Measurements from ENCODE around the gene NDC1. TPM values are rescaled to one million over a fixed set of nuclear protein-coding genes. Genes with fewer than 3 reads are reported as not detected.
A peak's percentile ranks its signal among the peaks of the same experiment; 100 is the strongest.
"Not testable (repeated sequence)": the region's sequence is repeated elsewhere in the genome, so short reads cannot be mapped to it uniquely, and the experiment has no call there.

Gene NDC1
- total RNA-seq, 1 experiment from 2014 or later, result 48.1 TPM

DNA sequence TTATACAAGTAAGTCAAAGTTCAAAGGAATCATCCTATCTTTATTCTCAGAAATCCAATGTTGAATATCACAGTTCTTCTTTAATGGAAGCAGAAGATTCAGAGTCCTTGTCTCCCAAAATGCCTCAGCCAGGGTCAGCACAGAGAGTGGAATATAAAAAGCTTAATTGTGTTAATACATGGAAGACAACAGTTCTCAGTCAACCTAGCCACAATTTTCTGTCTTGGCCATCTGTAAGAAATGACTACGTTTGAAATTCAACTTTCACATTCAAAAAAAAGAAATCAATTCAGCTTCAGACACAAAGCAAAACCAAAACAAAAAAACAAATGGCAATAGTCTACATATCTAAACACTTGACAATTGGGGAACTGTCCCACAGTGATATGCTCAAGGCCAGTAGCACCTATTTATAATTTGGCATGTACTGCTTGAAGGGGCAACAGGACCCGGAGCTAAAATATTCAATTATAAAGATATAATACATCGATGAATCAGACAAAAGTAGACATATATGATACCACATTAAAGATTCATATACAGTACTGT lies 71.8 kb downstream of the NDC1 start:
- DNase-seq (ENCODE audit: low read depth), result no peak

DNA sequence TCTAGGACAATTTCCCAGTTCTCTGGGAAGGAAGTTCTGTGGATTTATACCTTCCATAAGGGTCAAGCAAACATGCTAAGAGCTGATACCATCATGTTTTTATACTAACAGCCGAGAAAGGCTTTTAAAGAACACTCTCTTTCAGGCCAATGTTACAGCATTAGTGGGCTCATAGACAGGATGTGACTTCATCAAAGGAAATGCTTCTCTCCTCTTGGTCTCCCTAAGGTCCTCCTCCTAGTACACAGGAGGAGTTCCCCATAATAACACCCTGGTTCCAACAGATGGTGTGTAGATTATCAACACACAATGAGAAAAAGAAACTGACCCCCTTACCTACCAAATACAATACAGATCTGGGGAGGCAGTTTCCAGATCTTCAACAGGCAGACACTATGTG lies 72.4 kb downstream of the NDC1 start:
- DNase-seq (ENCODE audit: low read depth), result peak; percentile 73

DNA sequence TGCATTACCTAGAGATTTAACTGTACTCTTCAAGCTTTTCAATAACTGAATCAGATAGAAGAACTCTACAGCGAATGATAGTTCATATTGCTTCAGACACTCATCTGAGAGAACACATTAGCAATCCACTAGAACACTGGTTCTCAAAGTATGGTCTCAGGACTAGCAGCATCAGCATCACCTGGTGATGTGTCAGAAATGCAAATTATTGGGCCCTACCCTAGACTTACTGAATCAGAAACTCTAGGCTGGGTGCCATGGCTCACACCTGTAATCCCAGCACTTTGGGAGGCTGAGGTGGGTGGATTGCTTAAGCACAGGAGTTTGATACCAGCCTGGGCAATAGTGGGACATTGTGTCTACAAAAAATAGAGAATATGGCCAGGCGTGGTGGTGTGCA lies 74.2 kb downstream of the NDC1 start:
- DNase-seq (ENCODE audit: low read depth), result no peak

DNA sequence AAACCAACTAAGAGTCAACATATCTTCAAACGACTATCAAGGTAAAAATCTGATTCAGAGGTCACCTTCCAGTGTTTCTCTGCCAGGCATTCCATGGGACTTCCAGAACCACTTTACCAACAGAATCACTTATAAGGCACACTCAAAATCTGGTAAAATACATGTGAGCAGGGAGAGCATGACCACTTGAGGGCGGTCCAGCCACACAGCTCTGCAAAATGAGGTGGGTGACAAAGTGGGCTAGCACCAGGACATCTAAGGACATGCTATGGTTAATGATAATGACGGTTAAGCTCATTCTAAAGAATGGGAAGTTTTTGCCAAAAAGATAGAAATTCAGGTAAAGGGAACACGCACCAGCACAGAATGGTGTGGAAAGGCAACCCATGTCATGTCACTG lies 74.6 kb downstream of the NDC1 start:
- no peak for DNase-seq (ENCODE audit: low read depth)

DNA sequence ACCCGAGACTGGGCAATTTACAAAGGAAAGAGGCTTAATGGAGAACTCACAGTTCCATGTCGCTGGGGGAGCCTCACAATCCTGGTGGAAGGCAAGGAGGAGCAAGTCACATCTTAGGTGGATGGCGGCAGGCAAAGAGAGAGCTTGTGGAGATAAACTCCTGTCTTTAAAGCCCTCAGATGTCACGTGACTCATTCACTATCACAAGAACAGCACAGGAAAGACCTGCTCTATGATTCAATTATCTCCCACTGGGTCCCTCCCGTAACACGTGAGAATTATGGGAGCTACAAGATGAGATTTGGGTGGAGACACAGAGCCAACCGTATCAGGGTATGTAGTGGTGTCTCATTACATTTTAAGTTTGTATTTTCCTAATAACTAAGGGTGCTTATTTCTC lies 77.6 kb downstream of the NDC1 start:
- DNase-seq (ENCODE audit: low read depth), result not testable (repeated sequence)

DNA sequence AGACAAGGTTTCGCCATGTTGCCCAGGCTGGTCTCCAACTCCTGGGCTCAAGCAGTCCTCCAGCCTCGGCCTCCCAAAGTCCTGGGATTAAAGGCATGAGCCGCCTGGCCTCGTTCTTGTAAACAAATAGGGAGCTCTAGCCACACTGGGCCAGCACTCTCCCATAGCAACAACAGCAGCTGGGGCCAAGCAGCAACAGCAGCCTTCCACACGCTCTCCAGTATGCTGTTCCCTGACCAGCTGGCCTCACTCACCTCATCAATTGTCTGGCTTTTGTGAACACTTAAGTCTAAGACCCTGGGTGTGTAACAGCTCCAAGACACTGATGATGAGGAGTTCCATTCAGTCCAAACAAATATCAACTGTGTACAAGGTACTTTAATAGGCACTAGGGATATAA lies 82.2 kb downstream of the NDC1 start:
- no peak for DNase-seq (ENCODE audit: low read depth)

DNA sequence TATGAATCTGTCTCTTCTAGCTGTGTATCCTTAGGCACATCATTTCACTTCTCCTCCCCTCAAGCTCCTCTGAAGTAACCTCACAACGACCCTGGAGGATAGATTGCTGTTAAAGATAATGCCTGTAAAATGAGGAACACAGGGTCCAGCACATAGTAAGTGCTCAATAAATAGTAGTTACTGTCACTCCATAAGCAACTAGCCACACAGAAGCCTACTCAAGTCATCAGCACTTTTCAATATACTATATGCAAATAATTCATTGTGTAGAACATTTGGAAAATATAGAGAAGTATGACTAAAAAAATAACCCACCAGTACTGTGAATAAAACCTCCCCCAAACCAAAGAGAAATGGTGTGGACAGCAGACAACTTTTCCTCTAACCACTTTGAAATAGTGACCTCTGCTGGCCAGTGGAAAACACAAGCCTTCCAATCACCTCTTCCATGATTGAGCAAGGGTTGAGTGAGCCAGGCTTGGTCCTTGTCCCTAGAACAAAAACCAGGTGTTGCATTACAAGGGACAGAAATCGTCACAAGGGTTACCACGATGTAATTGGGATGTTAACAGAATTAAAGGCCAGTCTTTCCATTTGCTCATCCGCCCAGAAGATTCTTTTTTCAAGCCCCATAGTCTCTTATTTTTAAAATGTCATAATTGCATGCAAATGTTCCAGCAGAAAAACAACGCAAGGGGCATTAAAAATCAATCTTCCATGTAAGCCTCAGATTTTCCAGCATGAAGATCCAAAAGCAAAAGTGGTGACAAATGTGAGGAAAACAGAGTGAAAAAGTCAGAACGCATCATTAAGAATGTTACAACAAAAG lies 83.4 kb downstream of the NDC1 start:
- peak; percentile 74 for DNase-seq (ENCODE audit: low read depth)

DNA sequence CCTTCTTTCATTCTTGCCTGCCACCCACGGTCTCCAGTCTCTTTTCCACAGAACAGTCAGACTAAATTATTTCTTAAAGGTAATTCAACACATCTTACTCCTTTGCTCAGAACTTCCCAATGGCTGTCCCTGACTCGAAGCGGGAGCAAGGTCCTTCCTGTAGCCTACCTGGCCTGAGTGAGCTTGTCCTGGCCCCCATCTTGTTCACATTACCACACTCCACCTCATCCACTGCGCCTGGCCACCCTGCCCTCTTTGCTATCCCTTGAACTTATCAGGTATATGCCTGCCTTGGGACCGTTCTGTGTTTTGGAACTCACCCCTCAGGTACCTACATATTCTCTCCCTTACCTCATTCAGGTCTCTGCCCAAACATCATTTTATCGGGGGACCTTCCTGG lies 85.8 kb downstream of the NDC1 start:
- DNase-seq (ENCODE audit: low read depth), result no peak

DNA sequence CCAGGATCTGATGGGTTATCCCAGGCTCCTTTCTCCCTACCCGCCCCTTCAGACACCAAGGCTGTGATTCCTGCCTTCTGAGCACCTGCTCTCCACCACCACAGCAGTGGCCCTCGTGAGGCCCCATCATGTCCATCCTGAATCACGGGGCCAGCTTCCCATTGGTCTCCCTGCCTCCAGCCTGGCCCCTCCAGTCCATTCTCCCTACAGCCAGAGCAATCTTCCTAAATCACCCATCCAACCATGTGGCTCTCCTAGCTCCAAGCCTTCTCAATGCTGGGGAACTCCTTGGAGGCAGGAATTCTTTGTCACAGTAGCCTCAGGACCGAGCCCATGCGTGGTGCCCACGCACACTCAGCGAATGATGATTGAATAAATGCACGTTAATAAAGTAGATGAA lies 90.3 kb downstream of the NDC1 start:
- no peak for DNase-seq (ENCODE audit: low read depth)

DNA sequence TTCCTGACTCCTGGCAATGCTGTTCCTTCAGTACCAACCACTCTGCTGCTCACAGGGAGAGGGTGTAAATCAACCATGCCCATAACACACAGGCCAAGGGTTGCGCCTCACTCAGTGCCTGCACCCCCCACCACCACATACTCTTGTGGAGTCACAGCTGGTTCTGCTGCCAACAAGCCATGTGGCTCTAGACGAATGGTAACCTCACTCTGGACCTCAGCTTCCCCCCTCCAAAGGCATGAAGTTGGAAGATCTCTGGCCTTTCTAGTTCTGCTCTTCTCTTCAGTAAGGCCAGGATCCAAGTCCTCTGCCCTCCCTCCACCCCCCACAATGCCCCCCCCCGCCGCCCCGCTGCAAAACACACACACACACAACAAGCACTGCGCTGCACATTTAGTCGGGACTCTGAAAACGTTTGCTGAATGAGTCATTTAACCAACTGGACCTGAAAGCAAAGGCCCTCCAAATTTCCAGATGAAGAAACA lies 97.4 kb downstream of the NDC1 start:
- peak; percentile 91 for DNase-seq (ENCODE audit: low read depth)

DNA sequence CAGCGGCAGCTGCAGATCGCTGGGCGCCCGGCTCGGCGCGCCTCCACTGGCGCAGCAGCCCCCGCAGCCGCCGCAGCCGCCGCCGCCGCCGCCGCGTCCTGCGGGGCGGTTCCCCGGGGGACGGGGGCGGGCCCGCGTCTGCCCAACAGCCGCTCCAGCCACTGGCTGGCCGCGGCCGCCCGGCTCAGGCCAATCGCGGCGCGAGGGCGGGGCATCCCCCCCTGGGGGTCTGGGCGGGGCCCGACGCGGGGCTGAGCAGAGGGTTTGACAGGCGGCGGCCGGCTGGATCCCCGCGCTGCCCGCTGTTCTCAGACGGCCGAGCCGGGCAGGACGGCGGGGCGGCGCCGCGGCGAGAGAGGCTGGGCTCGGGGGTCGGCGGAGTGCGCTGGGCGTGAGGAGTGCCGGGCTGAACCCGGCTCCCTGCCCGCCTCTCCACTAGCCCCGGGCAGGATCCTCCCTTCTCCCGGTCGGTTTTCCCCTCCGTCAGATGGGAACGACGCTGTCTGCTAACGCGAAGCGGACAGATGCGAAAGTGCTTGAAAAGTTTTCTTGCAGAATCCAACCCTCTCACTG lies 98.9 kb downstream of the NDC1 start, which contains the start of gene GLIS1:
Gene GLIS1 (minus strand): TSS at position 56 of the 573 bp plus-strand sequence. CDS start 1,100 bp downstream, outside the sequence.
- peak; percentile 87 for DNase-seq (ENCODE audit: low read depth)

DNA sequence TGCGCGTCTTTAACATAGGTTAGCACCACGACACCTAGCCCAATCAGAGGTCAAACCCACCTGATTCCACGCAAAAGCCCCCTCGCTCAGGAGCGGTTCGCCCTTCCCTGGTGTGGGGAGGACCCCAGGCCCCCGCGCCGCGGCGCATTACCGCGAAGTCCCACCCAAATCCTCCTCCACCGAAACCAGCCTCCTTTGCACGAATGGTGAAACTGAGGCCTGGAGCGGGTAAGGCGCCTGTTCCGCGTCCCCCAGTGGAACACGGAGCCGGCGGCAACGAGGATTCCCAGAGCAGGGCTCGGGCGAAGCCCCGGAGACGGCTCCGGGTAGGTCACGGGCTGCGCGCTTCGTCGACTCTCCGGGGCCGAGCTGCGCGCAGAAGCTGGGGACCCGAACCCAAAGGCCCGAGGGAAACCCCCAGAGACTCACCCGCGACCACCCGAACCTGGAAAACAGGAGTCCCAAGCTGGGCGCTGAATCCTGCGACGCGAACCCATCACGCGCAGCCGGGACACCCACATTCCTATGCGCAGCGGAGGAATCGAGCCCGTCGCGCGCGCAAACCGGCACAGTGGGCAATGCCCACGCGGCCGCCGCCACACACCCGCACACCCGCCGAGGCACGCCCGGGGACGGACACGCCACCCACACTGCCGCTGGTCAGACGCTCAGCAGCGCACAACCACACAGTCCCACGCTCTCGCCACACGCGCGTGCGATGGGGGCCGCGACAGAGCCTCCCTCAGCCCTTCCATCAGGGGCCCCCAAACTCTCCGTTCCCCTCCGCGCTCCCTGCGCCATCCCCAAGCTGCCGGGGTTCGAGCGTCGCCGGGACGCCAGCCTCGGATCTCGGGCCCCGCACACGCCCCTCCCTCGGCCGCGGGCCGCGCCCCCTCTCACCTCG lies 99.6 kb downstream of the NDC1 start:
- DNase-seq (ENCODE audit: low read depth), result peak; percentile 35

DNA sequence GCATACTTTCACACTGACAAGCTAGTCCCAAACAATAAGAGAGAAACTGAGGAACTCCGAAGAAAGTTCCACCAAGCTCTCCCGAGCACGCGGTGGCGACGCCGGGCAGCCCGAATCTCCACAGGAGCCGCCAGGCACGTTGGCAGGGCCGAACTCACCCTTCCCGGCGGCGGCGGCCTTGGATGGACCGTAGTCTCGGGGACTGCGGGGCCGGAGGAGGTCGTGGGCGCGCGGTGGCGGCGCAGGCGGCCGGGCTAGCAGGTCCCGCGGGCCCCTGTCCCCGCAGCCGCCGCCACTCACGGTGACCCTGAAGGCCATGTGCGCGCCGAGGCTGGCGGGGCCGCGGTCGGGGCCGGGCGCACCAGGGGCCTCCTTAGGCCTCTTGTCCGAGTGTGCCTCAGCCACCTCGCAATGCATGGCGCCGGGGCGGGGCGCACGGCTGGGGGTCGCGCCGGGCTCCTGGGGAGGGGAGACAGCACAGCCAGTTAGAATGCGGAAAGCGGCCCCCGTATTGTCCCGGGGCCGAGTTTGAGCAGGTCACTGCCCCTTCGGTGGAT lies 100.4 kb downstream of the NDC1 start:
- DNase-seq (ENCODE audit: low read depth), result peak; percentile 9

DNA sequence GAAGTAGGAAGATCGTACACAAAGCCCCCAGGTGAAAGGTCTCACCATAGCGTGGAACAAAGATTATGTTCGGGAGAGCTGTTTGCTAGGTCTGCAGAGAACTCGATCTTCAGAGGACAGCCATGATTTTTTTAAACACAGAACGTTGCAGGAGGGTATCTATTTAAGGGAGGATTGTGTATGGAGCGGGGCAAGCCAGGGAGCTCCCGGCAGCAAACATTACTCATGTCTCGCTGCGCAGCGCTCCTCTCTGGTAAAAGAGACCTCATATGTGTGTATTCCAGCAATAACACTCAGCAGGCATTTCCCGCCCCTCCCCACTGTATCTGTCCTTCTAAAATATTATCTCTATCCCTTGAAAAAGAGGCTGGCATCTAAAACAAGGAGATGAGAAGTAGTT lies 101.8 kb downstream of the NDC1 start:
- peak; percentile 52 for DNase-seq (ENCODE audit: low read depth)

DNA sequence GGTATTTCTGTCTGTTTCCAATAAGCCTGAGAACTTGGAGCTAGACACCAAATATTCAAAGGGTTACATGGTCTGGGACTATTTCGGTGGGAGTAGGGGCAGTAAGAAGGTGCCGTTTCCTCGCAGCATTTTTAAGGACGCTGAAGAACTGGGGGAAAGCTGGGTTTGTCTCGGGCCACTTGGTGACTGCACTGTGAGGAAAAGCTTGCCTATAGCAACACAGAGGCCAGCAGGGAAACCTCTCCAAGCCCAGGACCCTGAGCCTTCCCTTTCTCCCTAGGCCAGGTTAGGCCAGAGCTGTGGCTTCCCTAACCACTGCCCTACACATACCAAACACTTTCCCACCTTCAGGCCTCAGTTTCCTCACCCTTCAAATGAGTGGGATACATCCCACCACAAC lies 102.4 kb downstream of the NDC1 start:
- DNase-seq (ENCODE audit: low read depth), result peak; percentile 11

DNA sequence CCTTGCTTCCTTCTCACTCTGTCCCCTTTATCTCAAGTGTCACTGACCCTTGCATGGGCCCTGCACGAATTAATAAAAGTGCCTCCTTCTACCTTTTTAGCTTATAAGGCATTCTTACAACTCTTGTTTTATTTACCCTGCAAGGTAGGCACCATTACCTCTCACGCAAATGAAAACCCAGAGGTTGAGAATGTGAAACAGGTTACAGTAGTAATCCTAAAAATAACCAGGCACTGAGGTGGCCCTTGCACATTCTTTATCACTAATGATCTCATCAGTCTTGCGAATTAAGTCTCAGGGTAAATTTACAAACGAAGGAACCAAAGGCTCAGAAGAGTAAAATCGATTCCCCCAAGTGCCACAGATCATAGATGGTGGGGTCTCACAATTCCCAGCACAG lies 102.8 kb downstream of the NDC1 start:
- peak; percentile 77 for DNase-seq (ENCODE audit: low read depth)

DNA sequence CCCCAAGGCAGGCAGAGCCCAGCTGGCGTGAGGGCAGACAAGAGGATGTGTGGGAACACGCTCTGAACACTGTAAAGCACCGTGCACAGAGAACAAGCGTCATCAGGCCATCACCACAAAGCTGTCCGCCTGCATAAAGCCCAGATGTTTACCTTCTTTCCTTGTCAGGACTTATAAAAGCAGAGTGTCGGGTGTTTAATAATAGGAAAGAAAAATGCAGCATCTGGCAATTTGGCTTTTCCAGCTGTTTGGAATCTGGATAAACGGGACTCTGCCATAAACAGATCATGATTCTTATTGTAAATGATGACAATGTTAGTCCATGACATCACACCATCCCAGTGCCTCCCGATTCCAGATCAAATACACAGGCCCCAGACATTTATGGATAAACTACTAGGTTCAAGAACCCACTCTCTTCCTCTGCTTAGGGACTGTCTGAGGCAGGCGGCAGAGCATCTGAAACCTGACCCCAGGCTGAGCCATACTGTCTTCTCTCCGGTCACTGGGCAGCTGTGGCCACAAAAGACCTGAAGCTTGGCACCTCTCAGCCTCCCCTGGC lies 103.4 kb downstream of the NDC1 start:
- DNase-seq (ENCODE audit: low read depth), result peak; percentile 84

DNA sequence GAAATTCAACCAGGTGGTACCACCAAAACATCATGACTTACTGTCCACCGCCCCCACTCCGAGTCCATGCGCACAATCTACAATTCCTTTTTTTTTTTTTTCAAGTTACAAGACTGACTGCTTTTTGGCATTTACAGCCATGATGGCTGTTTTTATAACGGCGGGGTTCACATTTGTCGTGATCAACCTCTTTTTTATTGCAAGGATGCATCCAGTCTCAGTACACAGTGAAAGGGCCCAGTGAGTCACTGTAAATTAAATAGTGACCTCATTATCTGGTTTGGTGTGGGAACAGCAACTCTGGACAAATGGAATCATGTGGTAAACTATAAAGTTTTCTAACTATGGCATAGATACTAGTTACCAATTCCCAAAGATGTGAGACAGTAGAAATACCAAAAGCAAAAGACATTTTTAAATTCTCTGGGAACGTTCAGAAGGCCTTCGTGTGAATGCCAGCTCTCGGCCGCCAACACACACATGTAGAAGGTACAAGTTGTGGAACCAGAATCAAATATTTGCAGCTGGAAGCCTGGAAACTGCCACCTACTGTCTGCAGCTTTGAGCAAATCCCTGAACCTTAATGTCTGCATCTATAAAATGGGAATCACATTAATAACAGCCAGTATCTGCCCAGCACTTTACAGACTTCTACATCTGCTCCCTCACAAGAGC lies 104.0 kb downstream of the NDC1 start:
- peak; percentile 93 for DNase-seq (ENCODE audit: low read depth)

DNA sequence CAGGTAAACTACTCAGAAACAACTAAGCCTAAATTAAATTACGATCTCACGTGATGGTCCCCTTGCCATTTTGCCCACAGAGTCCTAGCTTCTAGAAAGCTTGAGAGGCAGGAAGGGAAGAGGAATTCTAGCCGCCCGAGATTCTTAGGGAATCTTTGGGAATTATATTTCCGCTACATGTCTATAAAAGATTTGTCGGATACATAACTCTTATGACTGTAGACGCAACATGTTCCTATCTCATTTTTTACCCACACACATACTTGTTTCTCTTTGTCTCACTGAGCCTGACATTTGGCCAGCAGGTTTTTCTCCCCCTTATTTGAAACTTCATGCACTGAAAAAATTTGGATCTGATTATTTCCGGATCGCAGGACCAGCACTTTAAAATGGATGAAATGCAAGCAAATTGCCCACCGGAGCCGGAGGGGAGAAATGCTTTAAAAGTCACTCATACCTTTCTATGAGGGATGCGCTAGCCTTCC lies 104.6 kb downstream of the NDC1 start:
- DNase-seq (ENCODE audit: low read depth), result no peak

DNA sequence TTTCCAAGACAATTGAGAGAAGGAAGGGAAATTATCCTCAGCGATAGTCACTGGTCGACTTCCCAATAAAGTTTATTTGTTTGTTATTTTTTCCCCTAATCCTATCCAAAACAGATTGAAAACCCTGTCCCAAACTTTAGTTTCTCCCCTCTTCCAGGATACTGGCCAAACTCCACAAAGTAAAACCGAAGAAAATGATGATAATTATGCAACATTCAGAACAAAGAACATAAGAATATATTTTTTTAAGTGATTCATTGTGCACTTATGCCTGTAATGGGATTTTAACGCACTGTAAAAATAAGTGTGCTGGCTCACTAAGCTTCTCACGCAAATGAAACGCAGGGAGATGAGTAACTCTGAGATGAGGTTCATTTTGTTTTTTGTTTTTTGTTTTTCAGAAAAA lies 105.2 kb downstream of the NDC1 start:
- DNase-seq (ENCODE audit: low read depth), result peak; percentile 94
